Measurements from ENCODE around the gene CCDC180. TPM values are rescaled to one million over a fixed set of nuclear protein-coding genes. Genes with fewer than 3 reads are reported as not detected.

The CCDC180 gene
- total and polyA plus RNA-seq, 10 of the 15 experiments (the other 5 are each of a cell fraction or from before 2014, with no cell fraction given) = 0.31 to 1.1 (median 0.57) TPM

DNA sequence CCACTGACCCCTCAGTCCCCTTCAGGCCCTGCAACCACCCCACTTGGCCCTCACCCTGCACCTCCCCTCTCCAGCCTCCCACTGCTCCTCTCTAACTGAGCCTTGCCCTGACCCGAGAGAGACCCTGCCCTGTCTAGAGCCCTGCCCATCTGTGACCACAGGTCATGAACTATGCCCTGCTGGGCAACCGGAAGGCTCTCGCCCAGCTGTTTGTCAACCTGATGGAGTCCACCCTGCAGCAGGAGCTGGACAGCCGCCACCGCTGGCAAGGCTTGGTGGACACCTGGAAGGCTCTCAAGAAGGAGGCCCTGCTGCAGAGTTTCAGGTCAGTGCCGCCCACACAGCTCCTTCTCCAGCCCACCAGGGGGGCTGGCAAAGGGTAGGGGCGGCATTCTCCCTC lies 9.4 kb downstream of the CCDC180 start:
- Histone ChIP-seq H3K79me2 (ENCODE audit: control insufficient read depth, insufficient read depth, low read length) (no peaks in the 10 kb centered on the region), H4K20me1 (ENCODE audit: control insufficient read depth, insufficient read depth) (no peaks in the 10 kb centered on the region), H2AFZ (ENCODE audit: control insufficient read depth, low read depth, low read length) (no peak overlapping the region), H3K27me3 (replicated peaks in 1 of 2; ENCODE audit: control insufficient read depth in 2 of 2, insufficient read depth in 2 of 2, low read length in 1 of 2) (no peaks in the 10 kb centered on the region; a peak in 1 of 4 replicates), H3K4me2 (ENCODE audit: control insufficient read depth, insufficient read depth) (no peak overlapping the region), H3K9ac (ENCODE audit: control insufficient read depth, insufficient read depth, low read length) (no peak overlapping the region), H3K4me3 (no peak overlapping the region), H3K27ac (ENCODE audit: control insufficient read depth, insufficient read depth) (no peak overlapping the region), H3K36me3 (ENCODE audit: control insufficient read depth in 2 of 2, insufficient read depth in 2 of 2, low read length in 1 of 2) (no peaks in the 10 kb centered on the region; a peak in 1 of 4 replicates), H3K9me3 (replicated peaks; ENCODE audit: control insufficient read depth, insufficient read depth, low read length) (no peaks in the 10 kb centered on the region; the same call in 2 of the 3 replicates), H3K4me1 (ENCODE audit: control insufficient read depth, insufficient read depth, low read length) (no peaks in the 10 kb centered on the region)
- in situ Hi-C loops (cut with MboI) = no loop called here
- FAIRE-seq (no peak), DNase-seq (ENCODE audit: low read depth, low spot score) (no peak), ATAC-seq (no peak)
- SMC1A ChIA-PET (ENCODE audit: uncharacterized antibody, unreplicated experiment) = no interaction called here
- BruUV-seq (replicated peaks) = no TSS peak
- 28% methylated on average over 7 of the region's 7 CpGs for WGBS (ENCODE audit: insufficient coverage, insufficient replicate concordance, low lambda C conversion rate, missing lambda C conversion rate)
- RAD21 ChIA-PET (ENCODE audit: unreplicated experiment) = no interaction called here
- POLR2A ChIA-PET = no interaction called here
- CTCF ChIA-PET = interaction anchor here (1.3 kb wide), 1 partner anchor 9 kb away, joined by 3 read pairs; no protein-coding TSS in a partner anchor
- intact Hi-C loops (cut with micrococcal nuclease; ENCODE audit: unreplicated experiment) = no loop called here
- TF ChIP-seq HDGF (IDR thresholded peaks at IDR 0.05) (no peak), CHD4 (IDR thresholded peaks at IDR 0.05) (no peak), SPI1 (IDR thresholded peaks at IDR 0.05; ENCODE audit: borderline replicate concordance, insufficient read depth, low read depth, low read length) (no peak), NR2F1 (conservative IDR thresholded peaks at IDR 0.05) (no peak), NFYA (IDR thresholded peaks at IDR 0.05; ENCODE audit: borderline replicate concordance, low read depth, low read length) (no peak), MXI1 (IDR thresholded peaks at IDR 0.05; ENCODE audit: low read depth, low read length) (no peak), SMAD1 (IDR thresholded peaks at IDR 0.05; ENCODE audit: low read depth, partially characterized antibody) (no peak), STAT3 (IDR thresholded peaks at IDR 0.05; ENCODE audit: low read depth, low read length) (no peak), MEF2B (IDR thresholded peaks at IDR 0.05; ENCODE audit: partially characterized antibody, poor library complexity, severe bottlenecking) (no peak), HDAC2 (IDR thresholded peaks at IDR 0.05) (no peak), CBX5 (IDR thresholded peaks at IDR 0.05; ENCODE audit: low read depth) (no peak)
- TF ChIP-seq, protein P1, sequence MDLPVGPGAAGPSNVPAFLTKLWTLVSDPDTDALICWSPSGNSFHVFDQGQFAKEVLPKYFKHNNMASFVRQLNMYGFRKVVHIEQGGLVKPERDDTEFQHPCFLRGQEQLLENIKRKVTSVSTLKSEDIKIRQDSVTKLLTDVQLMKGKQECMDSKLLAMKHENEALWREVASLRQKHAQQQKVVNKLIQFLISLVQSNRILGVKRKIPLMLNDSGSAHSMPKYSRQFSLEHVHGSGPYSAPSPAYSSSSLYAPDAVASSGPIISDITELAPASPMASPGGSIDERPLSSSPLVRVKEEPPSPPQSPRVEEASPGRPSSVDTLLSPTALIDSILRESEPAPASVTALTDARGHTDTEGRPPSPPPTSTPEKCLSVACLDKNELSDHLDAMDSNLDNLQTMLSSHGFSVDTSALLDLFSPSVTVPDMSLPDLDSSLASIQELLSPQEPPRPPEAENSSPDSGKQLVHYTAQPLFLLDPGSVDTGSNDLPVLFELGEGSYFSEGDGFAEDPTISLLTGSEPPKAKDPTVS (IDR thresholded peaks at IDR 0.05; ENCODE audit: low read depth, low read length) = no peak
- TF ChIP-seq, protein P2, sequence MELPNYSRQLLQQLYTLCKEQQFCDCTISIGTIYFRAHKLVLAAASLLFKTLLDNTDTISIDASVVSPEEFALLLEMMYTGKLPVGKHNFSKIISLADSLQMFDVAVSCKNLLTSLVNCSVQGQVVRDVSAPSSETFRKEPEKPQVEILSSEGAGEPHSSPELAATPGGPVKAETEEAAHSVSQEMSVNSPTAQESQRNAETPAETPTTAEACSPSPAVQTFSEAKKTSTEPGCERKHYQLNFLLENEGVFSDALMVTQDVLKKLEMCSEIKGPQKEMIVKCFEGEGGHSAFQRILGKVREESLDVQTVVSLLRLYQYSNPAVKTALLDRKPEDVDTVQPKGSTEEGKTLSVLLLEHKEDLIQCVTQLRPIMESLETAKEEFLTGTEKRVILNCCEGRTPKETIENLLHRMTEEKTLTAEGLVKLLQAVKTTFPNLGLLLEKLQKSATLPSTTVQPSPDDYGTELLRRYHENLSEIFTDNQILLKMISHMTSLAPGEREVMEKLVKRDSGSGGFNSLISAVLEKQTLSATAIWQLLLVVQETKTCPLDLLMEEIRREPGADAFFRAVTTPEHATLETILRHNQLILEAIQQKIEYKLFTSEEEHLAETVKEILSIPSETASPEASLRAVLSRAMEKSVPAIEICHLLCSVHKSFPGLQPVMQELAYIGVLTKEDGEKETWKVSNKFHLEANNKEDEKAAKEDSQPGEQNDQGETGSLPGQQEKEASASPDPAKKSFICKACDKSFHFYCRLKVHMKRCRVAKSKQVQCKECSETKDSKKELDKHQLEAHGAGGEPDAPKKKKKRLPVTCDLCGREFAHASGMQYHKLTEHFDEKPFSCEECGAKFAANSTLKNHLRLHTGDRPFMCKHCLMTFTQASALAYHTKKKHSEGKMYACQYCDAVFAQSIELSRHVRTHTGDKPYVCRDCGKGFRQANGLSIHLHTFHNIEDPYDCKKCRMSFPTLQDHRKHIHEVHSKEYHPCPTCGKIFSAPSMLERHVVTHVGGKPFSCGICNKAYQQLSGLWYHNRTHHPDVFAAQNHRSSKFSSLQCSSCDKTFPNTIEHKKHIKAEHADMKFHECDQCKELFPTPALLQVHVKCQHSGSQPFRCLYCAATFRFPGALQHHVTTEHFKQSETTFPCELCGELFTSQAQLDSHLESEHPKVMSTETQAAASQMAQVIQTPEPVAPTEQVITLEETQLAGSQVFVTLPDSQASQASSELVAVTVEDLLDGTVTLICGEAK (IDR thresholded peaks at IDR 0.05; ENCODE audit: borderline replicate concordance) = no peak
- TF ChIP-seq, protein P3, sequence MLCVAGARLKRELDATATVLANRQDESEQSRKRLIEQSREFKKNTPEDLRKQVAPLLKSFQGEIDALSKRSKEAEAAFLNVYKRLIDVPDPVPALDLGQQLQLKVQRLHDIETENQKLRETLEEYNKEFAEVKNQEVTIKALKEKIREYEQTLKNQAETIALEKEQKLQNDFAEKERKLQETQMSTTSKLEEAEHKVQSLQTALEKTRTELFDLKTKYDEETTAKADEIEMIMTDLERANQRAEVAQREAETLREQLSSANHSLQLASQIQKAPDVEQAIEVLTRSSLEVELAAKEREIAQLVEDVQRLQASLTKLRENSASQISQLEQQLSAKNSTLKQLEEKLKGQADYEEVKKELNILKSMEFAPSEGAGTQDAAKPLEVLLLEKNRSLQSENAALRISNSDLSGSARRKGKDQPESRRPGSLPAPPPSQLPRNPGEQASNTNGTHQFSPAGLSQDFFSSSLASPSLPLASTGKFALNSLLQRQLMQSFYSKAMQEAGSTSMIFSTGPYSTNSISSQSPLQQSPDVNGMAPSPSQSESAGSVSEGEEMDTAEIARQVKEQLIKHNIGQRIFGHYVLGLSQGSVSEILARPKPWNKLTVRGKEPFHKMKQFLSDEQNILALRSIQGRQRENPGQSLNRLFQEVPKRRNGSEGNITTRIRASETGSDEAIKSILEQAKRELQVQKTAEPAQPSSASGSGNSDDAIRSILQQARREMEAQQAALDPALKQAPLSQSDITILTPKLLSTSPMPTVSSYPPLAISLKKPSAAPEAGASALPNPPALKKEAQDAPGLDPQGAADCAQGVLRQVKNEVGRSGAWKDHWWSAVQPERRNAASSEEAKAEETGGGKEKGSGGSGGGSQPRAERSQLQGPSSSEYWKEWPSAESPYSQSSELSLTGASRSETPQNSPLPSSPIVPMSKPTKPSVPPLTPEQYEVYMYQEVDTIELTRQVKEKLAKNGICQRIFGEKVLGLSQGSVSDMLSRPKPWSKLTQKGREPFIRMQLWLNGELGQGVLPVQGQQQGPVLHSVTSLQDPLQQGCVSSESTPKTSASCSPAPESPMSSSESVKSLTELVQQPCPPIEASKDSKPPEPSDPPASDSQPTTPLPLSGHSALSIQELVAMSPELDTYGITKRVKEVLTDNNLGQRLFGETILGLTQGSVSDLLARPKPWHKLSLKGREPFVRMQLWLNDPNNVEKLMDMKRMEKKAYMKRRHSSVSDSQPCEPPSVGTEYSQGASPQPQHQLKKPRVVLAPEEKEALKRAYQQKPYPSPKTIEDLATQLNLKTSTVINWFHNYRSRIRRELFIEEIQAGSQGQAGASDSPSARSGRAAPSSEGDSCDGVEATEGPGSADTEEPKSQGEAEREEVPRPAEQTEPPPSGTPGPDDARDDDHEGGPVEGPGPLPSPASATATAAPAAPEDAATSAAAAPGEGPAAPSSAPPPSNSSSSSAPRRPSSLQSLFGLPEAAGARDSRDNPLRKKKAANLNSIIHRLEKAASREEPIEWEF (IDR thresholded peaks at IDR 0.05; ENCODE audit: insufficient replicate concordance, low read depth, low read length) = no peak
